Calu3 (cell line): Measurements from ENCODE around the gene FGF19. TPM values are rescaled to one million over a fixed set of nuclear protein-coding genes. Genes with fewer than 3 reads are reported as not detected.

ENCODE experiments used
- BruUV-seq: library from RNA; stranded (reverse); fragments of 400-500 nt; replicated peaks from 2 replicates; lab custom pipeline; 2021; lab: Mats Ljungman, UMichigan
- CTCF ChIA-PET: fragments of 300-600 bp; sonication (Branson Sonifier 250); formaldehyde crosslinking; loops from one replicate; lab custom pipeline; 2022; ENCODE audit warnings: antibody characterized with exemption; lab: Charles Lee
- DNase-seq: peaks from one replicate; pipeline ENCODE4 v3.0.0; 2022
- H3K27ac Mint-ChIP-seq: one replicate; pipeline ENCODE4 v1.8.0; 2022; ENCODE audit warnings: mixed read lengths; ENCODE audit not compliant: unreplicated experiment
- H3K27me3 Mint-ChIP-seq: one replicate; pipeline ENCODE4 v1.8.0; 2022; ENCODE audit warnings: mixed read lengths; ENCODE audit not compliant: unreplicated experiment
- H3K36me3 Mint-ChIP-seq: one replicate; pipeline ENCODE4 v1.8.0; 2022; ENCODE audit warnings: mild to moderate bottlenecking, moderate library complexity, mixed read lengths; ENCODE audit not compliant: insufficient read depth, unreplicated experiment
- H3K4me1 Mint-ChIP-seq: one replicate; pipeline ENCODE4 v1.8.0; 2022; ENCODE audit warnings: mild to moderate bottlenecking, low read depth, mixed read lengths; ENCODE audit not compliant: unreplicated experiment
- H3K4me3 Mint-ChIP-seq: one replicate; pipeline ENCODE4 v1.8.0; 2022; ENCODE audit warnings: mild to moderate bottlenecking, low read depth, moderate library complexity, mixed read lengths; ENCODE audit not compliant: unreplicated experiment
- H3K9me3 Mint-ChIP-seq: one replicate; pipeline ENCODE4 v1.8.0; 2022; ENCODE audit warnings: low read depth, mixed read lengths; ENCODE audit not compliant: unreplicated experiment
- CTCF ChIP-seq: fragments of 200-600 bp; IDR thresholded peaks from one replicate; pipeline ENCODE4 v1.8.0; 2022; ENCODE audit warnings: antibody characterized with exemption; ENCODE audit not compliant: unreplicated experiment
- intact Hi-C: fragments of 100-400 bp; cut with micrococcal nuclease; formaldehyde crosslinking; loops from one replicate; pipeline ENCODE4 v1.10.0; 2022; ENCODE audit not compliant: unreplicated experiment
- total RNA-seq: library from RNA; stranded (reverse); gene quantifications from 2 replicates; pipeline ENCODE4 v1.2.3, GENCODE V29; 2022

FGF19 gene
- total RNA-seq, 1 experiment from 2014 or later, result 1.4 TPM

DNA sequence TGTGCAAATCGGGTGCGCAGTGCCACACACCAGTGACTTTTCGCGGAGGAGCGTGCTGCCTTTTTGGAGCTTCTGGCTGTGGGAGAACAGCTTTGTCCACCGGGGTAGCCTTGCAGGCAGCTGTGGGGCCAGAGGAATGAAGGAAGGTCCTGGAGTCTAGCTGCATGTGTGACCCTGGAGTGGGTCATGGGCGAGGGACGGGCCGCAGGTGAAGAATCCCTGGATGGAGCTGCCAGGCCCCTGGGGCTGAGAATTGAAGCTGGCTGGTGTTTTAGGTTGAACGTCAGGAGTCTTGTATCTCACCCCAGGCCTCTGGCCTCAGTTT, 54.3 kb downstream of the FGF19 start:
- intact Hi-C loops, result no loop called here

GRCh38 chr11:69648679-69649575, 54.9 kb downstream of the FGF19 start:
- Mint-ChIP-seq H3K4me1 (peaks cover 5% of the 10 kb centered on the region), H3K36me3 (peaks cover 100% of the 10 kb centered on the region), H3K27ac (no peak overlapping the region), H3K27me3 (no peaks in the 10 kb centered on the region), H3K9me3 (no peaks in the 10 kb centered on the region), H3K4me3 (no peak overlapping the region)
- intact Hi-C loops, result no loop called here
- no TSS peak for BruUV-seq
- no peak for TF ChIP-seq CTCF
- no peak for DNase-seq
- CTCF ChIA-PET, result no interaction called here

More for the DNA sequence above, 54.3 kb downstream of the FGF19 start:
- no peak for TF ChIP-seq CTCF
- BruUV-seq, result no TSS peak
- Mint-ChIP-seq H3K27ac (no peak overlapping the region), H3K4me1 (no peaks in the 10 kb centered on the region), H3K36me3 (peaks cover 99% of the 10 kb centered on the region), H3K9me3 (no peaks in the 10 kb centered on the region), H3K4me3 (no peak overlapping the region), H3K27me3 (no peaks in the 10 kb centered on the region)
- no peak for DNase-seq
- CTCF ChIA-PET, result no interaction called here

Other genes with a start within 250 kb of the FGF19 start
- gene LINC01488, start 222.4 kb downstream of the FGF19 start, total RNA-seq, result not detected in 2 replicates
- 392 and 433 TPM in 2 replicates for gene CCND1, start 62.9 kb downstream of the FGF19 start, total RNA-seq
- gene LTO1, start 28.7 kb downstream of the FGF19 start, total RNA-seq, result 34.1 and 36.7 TPM in 2 replicates
- gene FGF4, start 71.3 kb upstream of the FGF19 start, total RNA-seq, result not detected in 2 replicates
- not detected in 2 replicates for gene FGF3, start 115.4 kb upstream of the FGF19 start, total RNA-seq